HepG2 (cell line): ENCODE measurements around the gene KRTAP10-11. TPM values are rescaled to one million over a fixed set of nuclear protein-coding genes. Genes with fewer than 3 reads are reported as not detected.
A peak's percentile ranks its signal among the peaks of the same experiment; 100 is the strongest.

ENCODE experiments used
- ATAC-seq: fragments of 200-7000 bp; cut with Tn5 transposase; 3 replicates; pipeline ENCODE4 v1.9.1; 2020; ENCODE audit warnings: mild to moderate bottlenecking, moderate library complexity
- BruUV-seq: library from RNA; stranded (reverse); fragments of 400-500 nt; replicated peaks from 2 replicates; lab custom pipeline; 2021; lab: Mats Ljungman, UMichigan
- CTCF ChIA-PET: fragments of 300-600 bp; formaldehyde crosslinking; extraction: SDS; loops from one replicate; lab custom pipeline; 2021; ENCODE audit warnings: low total read pairs, inconsistent platforms, low intra/inter-chr PET ratio; lab: Yijun Ruan, JAX
- POLR2A ChIA-PET: fragments of 350-600 bp; sonication (Branson Sonifier 250); formaldehyde crosslinking; loops from one replicate; lab custom pipeline; 2020; ENCODE audit warnings: antibody characterized with exemption, inconsistent platforms; lab: Yijun Ruan, JAX
- DNase-seq: peaks from one replicate; pipeline ENCODE4 v3.0.0-alpha.2; 2015; ENCODE audit warnings: low spot score
- FAIRE-seq: peaks from 3 replicates; lab custom pipeline; 2011; peaks lifted over from hg19 to GRCh38; lab: Jason Lieb, UNC
- H2AFZ ChIP-seq: one replicate; pipeline ENCODE4 v1.6.1; 2011; ENCODE audit warnings: low read length, inconsistent platforms
- H3K27ac ChIP-seq: fragments of 300-600 bp; 3 replicates; pipeline ENCODE4 v1.8.0; 2011; ENCODE audit warnings: mixed run types, mild to moderate bottlenecking, mixed read lengths, low read length, inconsistent platforms; ENCODE audit not compliant: insufficient read depth; ENCODE audit errors: extremely low read length
- H3K27me3 ChIP-seq, 2 experiments: fragments of 200-600 bp in 1 of 2; 2 replicates in 1 of 2; 3 replicates in 1 of 2; pipeline versions ENCODE4 v1.6.0 to v1.8.0; 2011; ENCODE audit warnings: low read length in 2 of 2, mild to moderate bottlenecking in 2 of 2, moderate library complexity in 2 of 2, inconsistent platforms in 1 of 2; ENCODE audit not compliant: insufficient read depth in 2 of 2, control insufficient read depth in 1 of 2
- H3K36me3 ChIP-seq, 2 experiments: fragments of 200-600 bp in 1 of 2; replicated peaks in 1 of 2; 2 replicates in 1 of 2; 3 replicates in 1 of 2; pipeline versions ENCODE4 v1.5.1 to v1.8.0; 2011; ENCODE audit warnings: low read length in 2 of 2, inconsistent platforms in 1 of 2; ENCODE audit not compliant: insufficient read depth in 2 of 2, control insufficient read depth in 1 of 2
- H3K4me1 ChIP-seq: 2 replicates; pipeline ENCODE4 v1.5.1; 2012; ENCODE audit warnings: low read length, inconsistent platforms; ENCODE audit not compliant: insufficient read depth
- H3K4me2 ChIP-seq: 2 replicates; pipeline ENCODE4 v1.6.0; 2011; ENCODE audit warnings: low read depth, low read length, inconsistent platforms
- H3K4me3 ChIP-seq, 3 experiments: fragments of 200-600 bp in 1 of 3; sonication (generic), shearing (Covaris generic) in 1 of 3; replicated peaks in 1 of 3; 2 replicates each; pipeline ENCODE4 v1.5.1; 2011 to 2016; ENCODE audit warnings: low read length in 3 of 3, inconsistent platforms in 2 of 3, low read depth in 2 of 3, mild to moderate bottlenecking in 2 of 3, control low read depth in 1 of 3, mixed read lengths in 1 of 3; ENCODE audit not compliant: insufficient read depth in 1 of 3
- H3K79me2 ChIP-seq: one replicate; pipeline ENCODE4 v1.6.1; 2011; ENCODE audit warnings: low read length, inconsistent platforms; ENCODE audit not compliant: insufficient read depth
- H3K9ac ChIP-seq: 2 replicates; pipeline ENCODE4 v1.6.0; 2011; ENCODE audit warnings: mild to moderate bottlenecking, low read depth, low read length, inconsistent platforms; ENCODE audit not compliant: insufficient read depth
- H3K9me3 ChIP-seq: 2 replicates; pipeline ENCODE4 v1.5.1; 2012; ENCODE audit warnings: mild to moderate bottlenecking, low read length
- H4K20me1 ChIP-seq: 2 replicates; pipeline ENCODE4 v1.6.0; 2011; ENCODE audit warnings: inconsistent platforms, mild to moderate bottlenecking, low read length, moderate library complexity; ENCODE audit not compliant: insufficient read depth
- CEBPB ChIP-seq: IDR thresholded peaks from 2 replicates; pipeline ENCODE4 v1.6.1; 2011; ENCODE audit warnings: low read depth, low read length, improper control_type of control experiment, borderline replicate concordance
- CENPT ChIP-seq: sonication (generic); formaldehyde crosslinking; IDR thresholded peaks from 2 replicates; pipeline ENCODE4 v1.8.0; 2022; ENCODE audit warnings: low read depth, mild to moderate bottlenecking, moderate library complexity, missing genetic modification reagents
- CHD4 ChIP-seq: fragments of 200-600 bp; sonication (generic); IDR thresholded peaks from 2 replicates; pipeline ENCODE4 v1.7.0; 2017; ENCODE audit warnings: mild to moderate bottlenecking, low read length, borderline replicate concordance
- HOXA7 ChIP-seq: sonication (generic); formaldehyde crosslinking; IDR thresholded peaks from 2 replicates; pipeline ENCODE4 v1.8.1; 2022; ENCODE audit warnings: mild to moderate bottlenecking, missing genetic modification reagents, moderate library complexity
- SMAD9 ChIP-seq: sonication (generic); formaldehyde crosslinking; IDR thresholded peaks from 2 replicates; pipeline ENCODE4 v1.5.1; 2020; ENCODE audit warnings: mild to moderate bottlenecking, missing genetic modification reagents
- ZNF543 ChIP-seq: sonication (generic); formaldehyde crosslinking; IDR thresholded peaks from 2 replicates; pipeline ENCODE4 v1.4.0; 2020; ENCODE audit warnings: mild to moderate bottlenecking, missing genetic modification reagents
- ZNF549 ChIP-seq: sonication (generic); formaldehyde crosslinking; IDR thresholded peaks from 2 replicates; pipeline ENCODE4 v1.5.0; 2020; ENCODE audit warnings: missing genetic modification reagents
- ZNF569 ChIP-seq: sonication (generic); formaldehyde crosslinking; IDR thresholded peaks from 2 replicates; pipeline ENCODE4 v1.5.0; 2020; ENCODE audit warnings: mild to moderate bottlenecking, missing genetic modification reagents, moderate library complexity, borderline replicate concordance
- WGBS: methylation state at CpG from one replicate; pipeline ENCODE4 v1.1.6; 2017; ENCODE audit warnings: low lambda C conversion rate; 5-methylcytosine and 5-hydroxymethylcytosine counted together
- in situ Hi-C: cut with HindIII; loops from 2 replicates; pipeline ENCODE4 v1.10.0; 2017; ENCODE audit warnings: low pct_unique_long_range_greater_than_20kb; ENCODE audit not compliant: extremely low pct_ligation_motif_present
- intact Hi-C: fragments of 100-400 bp; cut with micrococcal nuclease; formaldehyde crosslinking; loops from one replicate; pipeline ENCODE4 v1.10.0; 2022; ENCODE audit not compliant: unreplicated experiment
- polyA plus RNA-seq, 8 experiments: library from polyadenylated mRNA; depleted of rRNA in 3 of 8; stranded (reverse) in 7 of 8; unstranded in 1 of 8; fragments of >200 nt; fragmentation: Illumina TruSeq in 4 of 8; extraction: Trizol in 4 of 8; gene quantifications; 2 replicates each; pipeline versions ENCODE4 v1.2.1 to v1.2.3, GENCODE V29; 2011 to 2016; ENCODE audit warnings: low read depth in 4 of 8, missing spikeins in 1 of 8, mixed read lengths in 1 of 8; ENCODE audit not compliant: insufficient read depth in 1 of 8
- total RNA-seq, 5 experiments: library from RNA; depleted of rRNA; stranded (reverse); fragments of >200 nt; fragmentation: Illumina TruSeq; extraction: Trizol; gene quantifications; 2 replicates each; pipeline ENCODE4 v1.2.3, GENCODE V29; 2016; ENCODE audit warnings: low read depth in 1 of 5
- TF ChIP-seq, protein P1 (sequence below): sonication (generic); formaldehyde crosslinking; IDR thresholded peaks from 2 replicates; pipeline ENCODE4 v1.5.0; 2020; ENCODE audit warnings: missing genetic modification reagents

KRTAP10-11 gene
- total and polyA plus RNA-seq, 2 of the 13 experiments (the other 11 are each of a cell fraction or from before 2014, with no cell fraction given), result not detected

DNA sequence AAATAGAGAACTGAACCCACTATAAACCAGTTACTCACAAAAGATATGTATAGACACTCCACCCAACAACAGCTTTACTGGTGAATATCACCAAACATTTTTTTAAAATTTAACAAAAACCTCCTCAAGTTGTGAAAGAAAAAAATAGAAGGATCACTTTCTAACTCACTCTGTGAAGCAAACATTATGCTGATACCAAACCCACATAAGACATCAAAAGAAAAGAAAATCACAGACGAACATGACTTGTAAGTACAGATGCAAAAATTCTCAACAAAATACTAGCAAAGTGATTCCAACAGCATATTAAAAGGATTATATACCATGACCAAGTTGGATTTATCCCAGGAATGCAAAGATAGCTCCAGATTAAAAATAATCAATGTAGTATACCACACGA is 45.5 kb downstream of the KRTAP10-11 start:
- no TSS peak for BruUV-seq
- H3K79me2 ChIP-seq, result no peaks in the 10 kb centered on the region
- H3K4me2 ChIP-seq, result no peak overlapping the region

DNA sequence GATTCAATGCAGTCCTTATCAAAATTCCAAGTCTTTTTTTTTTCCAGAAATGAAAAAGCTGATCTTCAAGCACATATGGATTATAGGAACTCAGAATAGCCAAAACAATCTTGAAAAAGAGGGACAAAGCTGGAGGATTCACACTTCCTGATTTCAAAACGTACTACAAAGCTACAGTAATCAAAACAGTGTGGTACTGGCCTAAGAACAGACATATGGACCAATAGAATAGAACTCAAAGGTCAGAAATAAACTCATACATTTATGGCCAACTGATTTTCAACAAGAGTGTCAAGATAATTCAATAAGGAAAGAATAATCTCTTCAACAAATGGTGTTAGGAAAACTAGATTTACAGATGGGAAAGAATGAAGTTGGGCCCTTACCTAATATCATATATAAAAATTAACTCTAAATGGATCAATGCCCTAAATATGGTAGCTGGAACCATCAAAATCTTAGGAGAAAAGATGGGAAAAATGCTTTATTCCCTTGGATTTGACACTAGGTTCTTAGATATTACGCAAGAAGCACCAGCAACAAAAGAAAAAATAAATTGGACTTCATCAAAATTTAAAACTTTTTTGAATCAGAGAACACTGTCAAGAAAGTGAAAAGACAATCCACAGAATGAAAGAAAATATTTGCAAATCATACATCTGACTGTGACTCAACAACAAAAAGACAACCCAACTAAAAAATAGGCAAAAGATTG is 46.7 kb downstream of the KRTAP10-11 start:
- peaks cover 0 to 3% of the 10 kb centered on the region in 2 experiments; a peak in 1 of 5 replicates for H3K27me3 ChIP-seq
- ATAC-seq (no peak), DNase-seq (no peak), FAIRE-seq (no peak)
- H3K9me3 ChIP-seq, result peaks cover 16% of the 10 kb centered on the region
- no peak overlapping the region for H3K4me3 ChIP-seq
- in situ Hi-C loops (no loop called here), intact Hi-C loops (loop anchor here (10.0 kb wide), 1 partner anchor 58 kb away; the partner anchor contains the start of gene KRTAP10-10)
- BruUV-seq, result no TSS peak
- H3K27ac ChIP-seq, result no peak overlapping the region
- no peaks in the 10 kb centered on the region for H4K20me1 ChIP-seq
- H3K4me1 ChIP-seq, result peaks cover 30% of the 10 kb centered on the region
- no peak overlapping the region for H3K9ac ChIP-seq
- H2AFZ ChIP-seq, result no peak overlapping the region
- 49% methylated on average over 2 of the region's 2 CpGs for WGBS
- no peaks in the 10 kb centered on the region for H3K36me3 ChIP-seq
- 0 out of 2 replicates have a peak, but pooled peaks have one; percentile 36 for TF ChIP-seq CHD4
- TF ChIP-seq, protein P1, sequence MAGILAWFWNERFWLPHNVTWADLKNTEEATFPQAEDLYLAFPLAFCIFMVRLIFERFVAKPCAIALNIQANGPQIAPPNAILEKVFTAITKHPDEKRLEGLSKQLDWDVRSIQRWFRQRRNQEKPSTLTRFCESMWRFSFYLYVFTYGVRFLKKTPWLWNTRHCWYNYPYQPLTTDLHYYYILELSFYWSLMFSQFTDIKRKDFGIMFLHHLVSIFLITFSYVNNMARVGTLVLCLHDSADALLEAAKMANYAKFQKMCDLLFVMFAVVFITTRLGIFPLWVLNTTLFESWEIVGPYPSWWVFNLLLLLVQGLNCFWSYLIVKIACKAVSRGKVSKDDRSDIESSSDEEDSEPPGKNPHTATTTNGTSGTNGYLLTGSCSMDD (CRISPR knock-in tag), result no peak
- TF ChIP-seq CEBPB, result peak; percentile 70
- TF ChIP-seq, all 625 proteins: peak for 2
- ChIA-PET CTCF (no interaction called here), POLR2A (no interaction called here)
- Histone ChIP-seq H3K4me2 (no peak overlapping the region), H3K79me2 (no peaks in the 10 kb centered on the region)

More for the DNA sequence above, 45.5 kb downstream of the KRTAP10-11 start:
- H4K20me1 ChIP-seq, result no peaks in the 10 kb centered on the region
- WGBS, result 0% methylated on average over 2 of the region's 2 CpGs
- no peak overlapping the region for H3K27ac ChIP-seq
- peaks cover 16% of the 10 kb centered on the region for H3K9me3 ChIP-seq
- CTCF ChIA-PET, result no interaction called here
- H3K36me3 ChIP-seq, result no peaks in the 10 kb centered on the region
- ATAC-seq (no peak), FAIRE-seq (no peak), DNase-seq (no peak)
- peaks cover 17% of the 10 kb centered on the region for H3K4me1 ChIP-seq
- peaks cover 1 to 10% of the 10 kb centered on the region in 2 experiments; a peak in 3 of 5 replicates for H3K27me3 ChIP-seq
- intact Hi-C loops (loop anchor here (10.0 kb wide), 1 partner anchor 57 kb away; the partner anchor contains the start of gene KRTAP10-10), in situ Hi-C loops (no loop called here)
- TF ChIP-seq ZNF543 (CRISPR knock-in tag), result no peak
- TF ChIP-seq HOXA7 (CRISPR knock-in tag), result no peak
- no peak for TF ChIP-seq ZNF549 (CRISPR knock-in tag)
- TF ChIP-seq ZNF569, result no peak
- TF ChIP-seq SMAD9 (CRISPR knock-in tag), result no peak
- no peak for TF ChIP-seq CENPT
- no peak overlapping the region for H2AFZ ChIP-seq
- H3K9ac ChIP-seq, result no peak overlapping the region
- H3K4me3 ChIP-seq, result no peak overlapping the region
- POLR2A ChIA-PET, result no interaction called here
